Liver (tissue), 3 donors: Measurements from ENCODE around the gene EHD4.

Experiments
- EGR1 ChIP-seq, 2 donors: IDR thresholded peaks; 2 replicates each; pipeline ENCODE4 v1.6.1; 2016 to 2018; ENCODE audit warnings: antibody characterized with exemption in 2 of 2, low read depth in 2 of 2
- FOXA2 ChIP-seq: IDR thresholded peaks from 2 replicates; pipeline ENCODE4 v1.6.1; 2016; ENCODE audit warnings: antibody characterized with exemption
- GABPA ChIP-seq, 2 donors: IDR thresholded peaks in 1 of 2; conservative IDR thresholded peaks in 1 of 2; 2 replicates each; pipeline ENCODE4 v1.6.1; 2016; ENCODE audit warnings: antibody characterized with exemption in 2 of 2, mild to moderate bottlenecking in 1 of 2, moderate library complexity in 1 of 2
- NR2F2 ChIP-seq: IDR thresholded peaks from 2 replicates; pipeline ENCODE4 v1.6.1; 2016; ENCODE audit warnings: antibody characterized with exemption
- RAD21 ChIP-seq, 2 donors: IDR thresholded peaks; 2 replicates each; pipeline ENCODE4 v1.6.1; 2016; ENCODE audit warnings: antibody characterized with exemption in 2 of 2, mild to moderate bottlenecking in 2 of 2
- RXRA ChIP-seq, 2 donors: IDR thresholded peaks; 2 replicates each; pipeline ENCODE4 v1.6.1; 2017 to 2018; ENCODE audit warnings: antibody characterized with exemption in 2 of 2, mild to moderate bottlenecking in 1 of 2
- SP1 ChIP-seq: IDR thresholded peaks from 2 replicates; pipeline ENCODE4 v1.6.1; 2018; ENCODE audit warnings: antibody characterized with exemption, mild to moderate bottlenecking
- TAF1 ChIP-seq: conservative IDR thresholded peaks from 2 replicates; pipeline ENCODE4 v1.6.1; 2016; ENCODE audit warnings: antibody characterized with exemption, mild to moderate bottlenecking
- YY1 ChIP-seq: IDR thresholded peaks from 2 replicates; pipeline ENCODE4 v1.6.1; 2016; ENCODE audit warnings: antibody characterized with exemption, mild to moderate bottlenecking
- TF ChIP-seq, protein P1 (sequence below): fragments of 150-350 bp; IDR thresholded peaks from 2 replicates; pipeline ENCODE4 v1.5.1; 2017; ENCODE audit warnings: improper control_type of control experiment, low read depth, low read length; ENCODE audit not compliant: missing input control
- TF ChIP-seq, protein P2 (sequence below): IDR thresholded peaks from 2 replicates; pipeline ENCODE4 v1.6.1; 2016; ENCODE audit warnings: antibody characterized with exemption, mild to moderate bottlenecking
- TF ChIP-seq, protein P3 (sequence below): IDR thresholded peaks from 2 replicates; pipeline ENCODE4 v1.6.1; 2016; ENCODE audit warnings: antibody characterized with exemption
- TF ChIP-seq, protein P4 (sequence below): IDR thresholded peaks from 2 replicates; pipeline ENCODE4 v1.6.1; 2016; ENCODE audit warnings: antibody characterized with exemption
- donor health status: healthy.
- donor health status: healthy.

DNA sequence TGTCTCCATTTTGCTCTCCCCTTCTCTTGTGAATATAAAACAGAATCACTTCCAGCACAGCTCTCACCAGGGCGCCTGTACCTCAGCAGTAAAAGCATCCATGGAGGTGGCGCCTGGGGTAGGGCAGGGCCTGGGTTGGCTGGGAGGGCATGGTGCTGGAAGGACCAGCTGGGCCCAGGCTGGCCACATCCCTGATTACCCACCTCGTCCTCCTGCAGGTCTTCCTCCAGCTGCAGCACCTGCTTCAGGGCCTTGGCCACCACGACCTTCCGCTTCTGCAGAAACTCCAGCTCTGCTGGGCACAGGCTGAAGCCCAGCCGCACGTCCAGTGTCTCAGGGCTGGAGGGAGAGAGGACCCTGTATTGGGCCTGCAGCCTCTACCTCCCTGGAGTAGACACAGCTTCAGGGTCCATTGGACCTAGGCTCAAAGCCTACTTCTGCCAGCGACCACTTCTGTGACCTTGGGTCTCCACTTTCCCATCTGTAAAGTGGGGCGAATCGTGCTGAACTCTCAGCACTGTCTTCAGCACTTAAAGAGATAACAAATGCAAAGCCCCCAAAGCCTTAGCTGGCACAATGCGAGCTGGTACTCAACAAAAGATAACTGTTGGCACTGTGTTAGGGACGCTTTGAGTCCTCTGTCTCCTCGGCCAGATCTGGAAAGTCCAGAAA, 24.7 kb upstream of the EHD4 start:
- TF ChIP-seq, protein P1, sequence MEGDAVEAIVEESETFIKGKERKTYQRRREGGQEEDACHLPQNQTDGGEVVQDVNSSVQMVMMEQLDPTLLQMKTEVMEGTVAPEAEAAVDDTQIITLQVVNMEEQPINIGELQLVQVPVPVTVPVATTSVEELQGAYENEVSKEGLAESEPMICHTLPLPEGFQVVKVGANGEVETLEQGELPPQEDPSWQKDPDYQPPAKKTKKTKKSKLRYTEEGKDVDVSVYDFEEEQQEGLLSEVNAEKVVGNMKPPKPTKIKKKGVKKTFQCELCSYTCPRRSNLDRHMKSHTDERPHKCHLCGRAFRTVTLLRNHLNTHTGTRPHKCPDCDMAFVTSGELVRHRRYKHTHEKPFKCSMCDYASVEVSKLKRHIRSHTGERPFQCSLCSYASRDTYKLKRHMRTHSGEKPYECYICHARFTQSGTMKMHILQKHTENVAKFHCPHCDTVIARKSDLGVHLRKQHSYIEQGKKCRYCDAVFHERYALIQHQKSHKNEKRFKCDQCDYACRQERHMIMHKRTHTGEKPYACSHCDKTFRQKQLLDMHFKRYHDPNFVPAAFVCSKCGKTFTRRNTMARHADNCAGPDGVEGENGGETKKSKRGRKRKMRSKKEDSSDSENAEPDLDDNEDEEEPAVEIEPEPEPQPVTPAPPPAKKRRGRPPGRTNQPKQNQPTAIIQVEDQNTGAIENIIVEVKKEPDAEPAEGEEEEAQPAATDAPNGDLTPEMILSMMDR = no peak
- no peak for TF ChIP-seq NR2F2
- TF ChIP-seq RXRA (IDR thresholded peaks at IDR 0.05) = no peak
- no peak for TF ChIP-seq SP1
- TF ChIP-seq EGR1 (IDR thresholded peaks at IDR 0.05; ENCODE audit: low read depth in 2 of 2) = no peak
- no peak for TF ChIP-seq GABPA (IDR thresholded peaks at IDR 0.05 in 1 of 2, conservative IDR thresholded peaks at IDR 0.05 in 1 of 2)
- no peak for TF ChIP-seq YY1
- TF ChIP-seq, protein P2, sequence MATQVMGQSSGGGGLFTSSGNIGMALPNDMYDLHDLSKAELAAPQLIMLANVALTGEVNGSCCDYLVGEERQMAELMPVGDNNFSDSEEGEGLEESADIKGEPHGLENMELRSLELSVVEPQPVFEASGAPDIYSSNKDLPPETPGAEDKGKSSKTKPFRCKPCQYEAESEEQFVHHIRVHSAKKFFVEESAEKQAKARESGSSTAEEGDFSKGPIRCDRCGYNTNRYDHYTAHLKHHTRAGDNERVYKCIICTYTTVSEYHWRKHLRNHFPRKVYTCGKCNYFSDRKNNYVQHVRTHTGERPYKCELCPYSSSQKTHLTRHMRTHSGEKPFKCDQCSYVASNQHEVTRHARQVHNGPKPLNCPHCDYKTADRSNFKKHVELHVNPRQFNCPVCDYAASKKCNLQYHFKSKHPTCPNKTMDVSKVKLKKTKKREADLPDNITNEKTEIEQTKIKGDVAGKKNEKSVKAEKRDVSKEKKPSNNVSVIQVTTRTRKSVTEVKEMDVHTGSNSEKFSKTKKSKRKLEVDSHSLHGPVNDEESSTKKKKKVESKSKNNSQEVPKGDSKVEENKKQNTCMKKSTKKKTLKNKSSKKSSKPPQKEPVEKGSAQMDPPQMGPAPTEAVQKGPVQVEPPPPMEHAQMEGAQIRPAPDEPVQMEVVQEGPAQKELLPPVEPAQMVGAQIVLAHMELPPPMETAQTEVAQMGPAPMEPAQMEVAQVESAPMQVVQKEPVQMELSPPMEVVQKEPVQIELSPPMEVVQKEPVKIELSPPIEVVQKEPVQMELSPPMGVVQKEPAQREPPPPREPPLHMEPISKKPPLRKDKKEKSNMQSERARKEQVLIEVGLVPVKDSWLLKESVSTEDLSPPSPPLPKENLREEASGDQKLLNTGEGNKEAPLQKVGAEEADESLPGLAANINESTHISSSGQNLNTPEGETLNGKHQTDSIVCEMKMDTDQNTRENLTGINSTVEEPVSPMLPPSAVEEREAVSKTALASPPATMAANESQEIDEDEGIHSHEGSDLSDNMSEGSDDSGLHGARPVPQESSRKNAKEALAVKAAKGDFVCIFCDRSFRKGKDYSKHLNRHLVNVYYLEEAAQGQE = no peak
- no peak for TF ChIP-seq RAD21 (IDR thresholded peaks at IDR 0.05)
- TF ChIP-seq TAF1 = no peak
- TF ChIP-seq, protein P3, sequence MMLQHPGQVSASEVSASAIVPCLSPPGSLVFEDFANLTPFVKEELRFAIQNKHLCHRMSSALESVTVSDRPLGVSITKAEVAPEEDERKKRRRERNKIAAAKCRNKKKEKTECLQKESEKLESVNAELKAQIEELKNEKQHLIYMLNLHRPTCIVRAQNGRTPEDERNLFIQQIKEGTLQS = no peak
- no peak for TF ChIP-seq FOXA2
- TF ChIP-seq, protein P4, sequence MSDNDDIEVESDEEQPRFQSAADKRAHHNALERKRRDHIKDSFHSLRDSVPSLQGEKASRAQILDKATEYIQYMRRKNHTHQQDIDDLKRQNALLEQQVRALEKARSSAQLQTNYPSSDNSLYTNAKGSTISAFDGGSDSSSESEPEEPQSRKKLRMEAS = no peak
